ENCODE results near the gene UBAP1L. TPM values are rescaled to one million over a fixed set of nuclear protein-coding genes. Genes with fewer than 3 reads are reported as not detected.
A peak's percentile ranks its signal among the peaks of the same experiment; 100 is the strongest.

The UBAP1L gene
- total and polyA plus RNA-seq, 2 experiments from 2014 or later = 1.6 to 5.1 TPM

DNA sequence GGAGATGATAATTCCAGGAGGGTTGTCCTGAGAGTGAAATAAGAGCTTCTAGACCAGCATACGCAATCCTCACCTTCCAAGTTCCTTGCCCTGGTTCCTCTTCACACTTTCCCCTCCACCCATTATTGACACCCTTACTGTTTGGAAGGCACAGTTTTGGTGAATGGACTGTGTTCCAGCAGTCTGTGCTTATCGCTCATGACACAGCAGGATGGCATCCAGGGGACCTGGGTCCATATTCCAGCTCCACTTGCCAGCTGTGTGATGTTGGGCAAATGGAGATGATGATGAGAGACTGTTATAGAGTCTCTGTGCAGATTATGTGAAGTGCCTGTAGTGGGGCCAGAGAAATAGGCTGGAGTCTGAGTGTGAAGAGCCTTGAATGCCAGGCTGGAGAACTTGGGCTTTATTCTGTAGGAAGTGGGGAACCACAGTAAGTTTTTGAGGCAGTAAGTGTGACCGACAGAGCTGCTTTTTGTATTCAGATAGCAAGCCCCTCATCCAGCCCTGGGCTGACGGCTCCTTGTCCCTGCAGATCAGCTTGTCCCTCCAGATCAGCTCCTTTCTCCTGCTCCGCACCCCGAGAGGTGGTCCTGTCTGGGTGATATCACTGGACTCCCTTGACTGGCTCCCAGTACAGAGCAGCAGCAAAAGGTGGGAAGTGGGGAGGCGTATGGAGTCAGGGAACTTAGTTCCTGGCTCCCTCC, 30.3 kb downstream of the UBAP1L start:
- Histone ChIP-seq H3K4me1 (ENCODE audit: low read depth) (peaks cover 48% of the 10 kb centered on the region), H3K27me3 (no peaks in the 10 kb centered on the region), H3K36me3 (no peaks in the 10 kb centered on the region), H3K9me3 (ENCODE audit: low read depth) (no peaks in the 10 kb centered on the region), H3K4me3 (no peak overlapping the region), H3K27ac (no peak overlapping the region)
- TF ChIP-seq, protein P1, sequence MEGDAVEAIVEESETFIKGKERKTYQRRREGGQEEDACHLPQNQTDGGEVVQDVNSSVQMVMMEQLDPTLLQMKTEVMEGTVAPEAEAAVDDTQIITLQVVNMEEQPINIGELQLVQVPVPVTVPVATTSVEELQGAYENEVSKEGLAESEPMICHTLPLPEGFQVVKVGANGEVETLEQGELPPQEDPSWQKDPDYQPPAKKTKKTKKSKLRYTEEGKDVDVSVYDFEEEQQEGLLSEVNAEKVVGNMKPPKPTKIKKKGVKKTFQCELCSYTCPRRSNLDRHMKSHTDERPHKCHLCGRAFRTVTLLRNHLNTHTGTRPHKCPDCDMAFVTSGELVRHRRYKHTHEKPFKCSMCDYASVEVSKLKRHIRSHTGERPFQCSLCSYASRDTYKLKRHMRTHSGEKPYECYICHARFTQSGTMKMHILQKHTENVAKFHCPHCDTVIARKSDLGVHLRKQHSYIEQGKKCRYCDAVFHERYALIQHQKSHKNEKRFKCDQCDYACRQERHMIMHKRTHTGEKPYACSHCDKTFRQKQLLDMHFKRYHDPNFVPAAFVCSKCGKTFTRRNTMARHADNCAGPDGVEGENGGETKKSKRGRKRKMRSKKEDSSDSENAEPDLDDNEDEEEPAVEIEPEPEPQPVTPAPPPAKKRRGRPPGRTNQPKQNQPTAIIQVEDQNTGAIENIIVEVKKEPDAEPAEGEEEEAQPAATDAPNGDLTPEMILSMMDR (IDR thresholded peaks at IDR 0.05; ENCODE audit: low read depth, low read length) = no peak
- no peak for DNase-seq (ENCODE audit: low read depth in 1 of 2, low spot score in 1 of 2)

DNA sequence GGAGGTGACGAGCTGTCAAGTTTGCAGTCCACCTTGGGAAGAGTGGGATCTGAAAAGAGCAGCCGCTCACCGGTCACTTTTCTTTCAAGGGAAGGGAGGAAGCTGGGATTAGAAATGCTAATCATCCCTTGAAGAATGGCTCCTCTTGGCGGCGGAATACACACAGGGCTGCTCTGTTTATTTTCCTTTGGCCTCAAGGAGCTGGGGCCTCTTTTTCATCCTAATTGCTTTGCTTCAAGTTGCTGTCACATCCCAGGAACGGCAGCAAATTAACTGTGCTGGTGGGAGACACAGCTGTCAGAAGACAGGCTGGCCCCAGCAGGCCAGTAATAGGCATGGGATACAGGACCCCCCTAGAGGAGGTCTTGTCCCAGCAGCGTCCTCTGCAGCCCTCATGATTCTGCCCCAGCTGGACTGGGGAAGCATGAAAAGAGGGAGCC, 31.7 kb downstream of the UBAP1L start:
- peak overlapping the region; percentile 58 for H3K27ac ChIP-seq
- TF ChIP-seq, protein P1 (IDR thresholded peaks at IDR 0.05; ENCODE audit: low read depth, low read length) = peak; percentile 41
- H3K36me3 ChIP-seq = no peaks in the 10 kb centered on the region
- H3K9me3 ChIP-seq (ENCODE audit: low read depth) = no peaks in the 10 kb centered on the region
- no peaks in the 10 kb centered on the region for H3K27me3 ChIP-seq
- peak; percentile 58 to 64 for DNase-seq (ENCODE audit: low read depth in 1 of 2, low spot score in 1 of 2)
- peaks cover 37% of the 10 kb centered on the region for H3K4me1 ChIP-seq (ENCODE audit: low read depth)
- H3K4me3 ChIP-seq = no peak overlapping the region

DNA sequence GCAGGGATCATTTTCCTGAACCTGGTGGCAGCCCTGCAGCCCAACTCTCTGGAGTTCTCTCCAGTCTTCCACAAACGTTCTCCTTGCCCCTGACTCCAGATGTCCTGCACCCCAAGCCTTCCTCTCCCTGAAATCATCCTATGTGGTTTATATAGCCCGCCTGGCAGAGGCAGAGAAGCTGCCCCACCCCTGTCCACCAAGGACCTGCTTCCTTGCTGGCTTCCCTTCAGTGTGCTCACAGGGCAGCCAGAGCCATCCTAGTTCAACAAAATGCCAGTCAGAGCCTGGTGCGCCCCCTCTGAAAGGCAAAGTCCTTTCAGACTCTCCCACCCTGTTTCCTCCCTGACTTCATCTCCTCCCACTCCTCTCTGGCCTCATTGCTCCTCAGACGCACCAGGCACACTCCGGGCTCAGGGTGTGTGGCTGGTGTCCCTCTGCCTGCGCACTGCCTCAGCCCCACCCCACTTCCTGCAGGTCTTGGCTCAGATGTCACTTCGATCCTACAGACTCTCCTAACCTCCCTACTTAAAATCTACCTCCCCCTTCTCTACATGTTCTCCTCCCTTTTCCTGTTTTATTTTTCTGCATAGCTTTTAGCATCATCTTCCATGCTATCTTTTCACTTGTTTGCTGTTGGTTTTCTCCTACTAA, 32.6 kb downstream of the UBAP1L start:
- H3K4me3 ChIP-seq = no peak overlapping the region
- DNase-seq (ENCODE audit: low read depth in 1 of 2, low spot score in 1 of 2) = peak in 1 of 2 donors; percentile 45
- TF ChIP-seq, protein P1 (IDR thresholded peaks at IDR 0.05; ENCODE audit: low read depth, low read length) = no peak
- H3K4me1 ChIP-seq (ENCODE audit: low read depth) = peaks cover 37% of the 10 kb centered on the region
- no peaks in the 10 kb centered on the region for H3K27me3 ChIP-seq
- H3K36me3 ChIP-seq = no peaks in the 10 kb centered on the region
- H3K27ac ChIP-seq = peak overlapping the region; percentile 58
- H3K9me3 ChIP-seq (ENCODE audit: low read depth) = no peaks in the 10 kb centered on the region

DNA sequence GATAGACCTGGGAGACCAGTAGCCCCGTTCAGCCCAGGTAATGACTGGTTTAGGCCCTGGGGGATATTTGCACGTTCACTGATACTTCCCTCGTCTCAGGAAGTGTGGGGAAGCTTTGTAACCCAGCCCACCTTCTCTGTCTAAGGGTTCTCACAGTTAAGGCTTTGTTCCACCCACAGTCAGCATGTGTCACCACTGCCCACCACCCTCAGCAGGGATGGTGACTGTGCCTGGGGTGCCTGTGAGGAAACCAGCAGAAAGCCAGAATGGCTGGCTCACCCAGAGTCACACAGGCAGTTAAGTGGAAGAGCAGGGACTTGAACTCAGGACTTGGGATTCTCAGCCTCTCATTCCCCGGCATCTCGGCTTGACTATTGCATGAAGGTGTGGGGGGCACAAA, 33.2 kb downstream of the UBAP1L start:
- H3K27ac ChIP-seq = peak overlapping the region; percentile 58

DNA sequence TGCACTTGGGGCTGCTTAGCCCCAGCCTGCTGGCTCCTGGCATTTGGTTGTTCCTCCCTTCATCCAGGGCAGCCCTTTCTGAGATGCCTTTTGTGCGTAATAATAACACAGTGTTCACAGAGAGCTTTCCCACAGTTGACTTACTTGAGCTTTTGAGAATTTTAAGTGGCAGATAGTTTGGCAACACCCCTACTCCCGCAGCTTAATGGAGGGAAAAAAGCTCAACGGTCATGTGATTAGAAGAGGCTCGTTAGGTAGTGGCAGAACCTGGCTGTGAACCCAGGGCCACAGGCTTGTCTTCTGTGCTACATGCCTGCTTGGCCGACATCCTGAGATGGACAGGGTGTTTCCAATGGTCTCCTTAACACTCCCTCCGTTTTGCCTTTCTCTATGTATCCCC, 33.7 kb downstream of the UBAP1L start:
- TF ChIP-seq, protein P1 (IDR thresholded peaks at IDR 0.05; ENCODE audit: low read depth, low read length) = no peak
- Histone ChIP-seq H3K4me3 (no peak overlapping the region), H3K36me3 (no peaks in the 10 kb centered on the region), H3K27ac (peak overlapping the region; percentile 58), H3K9me3 (ENCODE audit: low read depth) (no peaks in the 10 kb centered on the region), H3K4me1 (ENCODE audit: low read depth) (peaks cover 44% of the 10 kb centered on the region), H3K27me3 (no peaks in the 10 kb centered on the region)
- DNase-seq (ENCODE audit: low read depth in 1 of 2, low spot score in 1 of 2) = peak in 1 of 2 donors; percentile 75

More for the DNA sequence above, 33.2 kb downstream of the UBAP1L start:
- no peak overlapping the region for H3K4me3 ChIP-seq
- H3K9me3 ChIP-seq (ENCODE audit: low read depth) = no peaks in the 10 kb centered on the region
- TF ChIP-seq, protein P1 (IDR thresholded peaks at IDR 0.05; ENCODE audit: low read depth, low read length) = no peak
- no peaks in the 10 kb centered on the region for H3K27me3 ChIP-seq
- H3K4me1 ChIP-seq (ENCODE audit: low read depth) = peaks cover 39% of the 10 kb centered on the region
- DNase-seq (ENCODE audit: low read depth in 1 of 2, low spot score in 1 of 2) = no peak
- H3K36me3 ChIP-seq = no peaks in the 10 kb centered on the region
